Measurements from ENCODE around the gene TBC1D12.
"Not testable (repeated sequence)": the region's sequence is repeated elsewhere in the genome, so short reads cannot be mapped to it uniquely, and the experiment has no call there.

TBC1D12 gene

GRCh38 chr10:94461503-94461902 is 59.2 kb downstream of the TBC1D12 start:
- DNase-seq, result no peak

- no peak for DNase-seq
Observed at GRCh38 chr10:94462130-94462529, 59.8 kb downstream of the TBC1D12 start.

GRCh38 chr10:94465684-94466083 is 63.3 kb downstream of the TBC1D12 start:
- DNase-seq, result no peak

- DNase-seq, result no peak
Observed at GRCh38 chr10:94481410-94481809, 79.1 kb downstream of the TBC1D12 start.

GRCh38 chr10:94483970-94484369 is 81.6 kb downstream of the TBC1D12 start:
- no peak for DNase-seq

- DNase-seq, result no peak
Observed at GRCh38 chr10:94485094-94485493, 82.8 kb downstream of the TBC1D12 start.

- no peak for DNase-seq
Observed at GRCh38 chr10:94487575-94487974, 85.2 kb downstream of the TBC1D12 start.

- DNase-seq, result no peak
Observed at GRCh38 chr10:94489107-94489506, 86.8 kb downstream of the TBC1D12 start.

GRCh38 chr10:94489976-94490788 is 87.8 kb downstream of the TBC1D12 start:
- DNase-seq, result no peak

GRCh38 chr10:94490789-94491039 is 88.4 kb downstream of the TBC1D12 start:
- DNase-seq, result no peak

- no peak for DNase-seq
Observed at GRCh38 chr10:94493463-94493862, 91.1 kb downstream of the TBC1D12 start.

GRCh38 chr10:94496010-94496409 is 93.7 kb downstream of the TBC1D12 start:
- no peak for DNase-seq

GRCh38 chr10:94496646-94497045 is 94.3 kb downstream of the TBC1D12 start:
- DNase-seq, result no peak

- DNase-seq, result peak; percentile 0
Observed at GRCh38 chr10:94500063-94500462, 97.7 kb downstream of the TBC1D12 start.

- no peak for DNase-seq
Observed at GRCh38 chr10:94521276-94522250, 119.2 kb downstream of the TBC1D12 start.

GRCh38 chr10:94524146-94524545 is 121.8 kb downstream of the TBC1D12 start:
- no peak for DNase-seq

- no peak for DNase-seq
Observed at GRCh38 chr10:94524711-94525110, 122.4 kb downstream of the TBC1D12 start.

GRCh38 chr10:94531550-94531949 is 129.2 kb downstream of the TBC1D12 start:
- not testable (repeated sequence) for DNase-seq

- DNase-seq, result no peak
Observed at GRCh38 chr10:94533027-94533426, 130.7 kb downstream of the TBC1D12 start.

- DNase-seq, result not testable (repeated sequence)
Observed at GRCh38 chr10:94542282-94542681, 139.9 kb downstream of the TBC1D12 start.

GRCh38 chr10:94545391-94546048 is 143.2 kb downstream of the TBC1D12 start, which contains the start of gene HELLS:
HELLS (plus strand) TSS chr10:94545788; CDS start chr10:94545922, 134 bp downstream.
- DNase-seq, result peak; percentile 67

GRCh38 chr10:94546049-94546900 is 143.9 kb downstream of the TBC1D12 start:
- DNase-seq, result no peak

GRCh38 chr10:94546901-94547185 is 144.5 kb downstream of the TBC1D12 start:
- peak; percentile 1 for DNase-seq
